ENCODE results near the gene GOSR1.

- no peak for TF ChIP-seq POLR2A (IDR thresholded peaks at IDR 0.05; ENCODE audit: low read length)
- no peak for TF ChIP-seq GATA1 (IDR thresholded peaks at IDR 0.05; ENCODE audit: low read depth, low read length)
Observed at GRCh38 chr17:30483159-30483558, 6.0 kb downstream of the GOSR1 start.
